HepG2 (cell line): ENCODE results near the gene ARHGAP30. TPM values are rescaled to one million over a fixed set of nuclear protein-coding genes. Genes with fewer than 3 reads are reported as not detected.
A peak's percentile ranks its signal among the peaks of the same experiment; 100 is the strongest.

Experiments used
- CREB1 ChIP-seq, 2 experiments: fragments of 450-650 bp in 1 of 2; IDR thresholded peaks; 2 replicates each; pipeline ENCODE4 v1.6.1; 2016 to 2017; ENCODE audit warnings: control low read depth in 1 of 2, mild to moderate bottlenecking in 1 of 2, missing compliant biosample characterization in 1 of 2, missing genetic modification characterization in 1 of 2
- GABPA ChIP-seq, 2 experiments: IDR thresholded peaks; 2 replicates each; pipeline ENCODE4 v1.6.1; 2011 to 2016; ENCODE audit warnings: low read depth in 2 of 2, low read length in 1 of 2, missing biosample characterization in 1 of 2, missing genetic modification characterization in 1 of 2
- NCOA5 ChIP-seq: sonication (generic); formaldehyde crosslinking; IDR thresholded peaks from 2 replicates; pipeline ENCODE4 v1.4.0; 2020; ENCODE audit warnings: missing genetic modification reagents
- POGZ ChIP-seq: sonication (generic); formaldehyde crosslinking; IDR thresholded peaks from 2 replicates; pipeline ENCODE4 v1.4.0; 2020; ENCODE audit warnings: mild to moderate bottlenecking, missing genetic modification reagents
- RARA ChIP-seq: IDR thresholded peaks from 2 replicates; pipeline ENCODE4 v1.6.1; 2016; ENCODE audit warnings: missing genetic modification reagents, missing compliant biosample characterization
- SALL2 ChIP-seq: sonication (generic); formaldehyde crosslinking; IDR thresholded peaks from 2 replicates; pipeline ENCODE4 v1.8.1; 2023; ENCODE audit warnings: mild to moderate bottlenecking, missing genetic modification reagents, inconsistent platforms
- SMYD3 ChIP-seq: sonication (generic); formaldehyde crosslinking; IDR thresholded peaks from 2 replicates; pipeline ENCODE4 v1.8.1; 2023; ENCODE audit warnings: mild to moderate bottlenecking, missing genetic modification reagents
- ZFP36L2 ChIP-seq: sonication (generic); formaldehyde crosslinking; IDR thresholded peaks from 2 replicates; pipeline ENCODE4 v1.4.0; 2020; ENCODE audit warnings: missing genetic modification reagents
- ZFX ChIP-seq: sonication (generic); formaldehyde crosslinking; IDR thresholded peaks from 2 replicates; pipeline ENCODE4 v1.4.0; 2020; ENCODE audit warnings: mild to moderate bottlenecking, low read depth, missing genetic modification reagents, moderate library complexity
- ZNF160 ChIP-seq: sonication (generic); formaldehyde crosslinking; IDR thresholded peaks from 2 replicates; pipeline ENCODE4 v1.8.0; 2022; ENCODE audit warnings: mild to moderate bottlenecking, inconsistent platforms, missing genetic modification reagents
- ZNF350 ChIP-seq: sonication (generic); formaldehyde crosslinking; IDR thresholded peaks from 2 replicates; pipeline ENCODE4 v1.4.0; 2020; ENCODE audit warnings: mild to moderate bottlenecking, low read depth, missing genetic modification reagents, borderline replicate concordance
- ZNF446 ChIP-seq: sonication (generic); formaldehyde crosslinking; IDR thresholded peaks from 2 replicates; pipeline ENCODE4 v1.5.0; 2020; ENCODE audit warnings: mild to moderate bottlenecking, missing genetic modification reagents
- ZNF552 ChIP-seq: sonication (generic); formaldehyde crosslinking; IDR thresholded peaks from 2 replicates; pipeline ENCODE4 v1.9.0; 2022; ENCODE audit warnings: missing genetic modification reagents, mild to moderate bottlenecking, borderline replicate concordance
- ZNF558 ChIP-seq: sonication (generic); formaldehyde crosslinking; IDR thresholded peaks from 2 replicates; pipeline ENCODE4 v1.9.0; 2022; ENCODE audit warnings: mild to moderate bottlenecking, missing genetic modification reagents, borderline replicate concordance
- ZSCAN12 ChIP-seq: sonication (generic); formaldehyde crosslinking; IDR thresholded peaks from 2 replicates; pipeline ENCODE4 v1.9.0; 2021; ENCODE audit warnings: mild to moderate bottlenecking, missing genetic modification reagents
- polyA plus RNA-seq, 8 experiments: library from polyadenylated mRNA; depleted of rRNA in 3 of 8; stranded (reverse) in 7 of 8; unstranded in 1 of 8; fragments of >200 nt; fragmentation: Illumina TruSeq in 4 of 8; extraction: Trizol in 4 of 8; gene quantifications; 2 replicates each; pipeline versions ENCODE4 v1.2.1 to v1.2.3, GENCODE V29; 2011 to 2016; ENCODE audit warnings: low read depth in 4 of 8, missing spikeins in 1 of 8, mixed read lengths in 1 of 8; ENCODE audit not compliant: insufficient read depth in 1 of 8
- total RNA-seq, 5 experiments: library from RNA; depleted of rRNA; stranded (reverse); fragments of >200 nt; fragmentation: Illumina TruSeq; extraction: Trizol; gene quantifications; 2 replicates each; pipeline ENCODE4 v1.2.3, GENCODE V29; 2016; ENCODE audit warnings: low read depth in 1 of 5
- TF ChIP-seq, protein P1 (sequence below): sonication (generic); formaldehyde crosslinking; IDR thresholded peaks from 2 replicates; pipeline ENCODE4 v1.5.0; 2020; ENCODE audit warnings: missing genetic modification reagents
- TF ChIP-seq, protein P2 (sequence below): IDR thresholded peaks from 2 replicates; pipeline ENCODE4 v1.6.1; 2016; ENCODE audit warnings: mild to moderate bottlenecking, missing biosample characterization, missing genetic modification reagents
- TF ChIP-seq, protein P3 (sequence below): sonication (generic); formaldehyde crosslinking; IDR thresholded peaks from 2 replicates; pipeline ENCODE4 v1.8.0; 2022; ENCODE audit warnings: missing genetic modification reagents, mild to moderate bottlenecking, borderline replicate concordance
- TF ChIP-seq, protein P4 (sequence below): sonication (generic); formaldehyde crosslinking; conservative IDR thresholded peaks from 2 replicates; pipeline ENCODE4 v1.4.0; 2020; ENCODE audit warnings: missing genetic modification reagents
- TF ChIP-seq, protein P5 (sequence below): sonication (generic); formaldehyde crosslinking; IDR thresholded peaks from 2 replicates; pipeline ENCODE4 v1.5.0; 2020; ENCODE audit warnings: missing genetic modification reagents, mild to moderate bottlenecking, borderline replicate concordance

ARHGAP30 gene
- total and polyA plus RNA-seq, 2 of the 13 experiments (the other 11 are each of a cell fraction or from before 2014, with no cell fraction given) = 0.13 to 0.20 TPM

DNA sequence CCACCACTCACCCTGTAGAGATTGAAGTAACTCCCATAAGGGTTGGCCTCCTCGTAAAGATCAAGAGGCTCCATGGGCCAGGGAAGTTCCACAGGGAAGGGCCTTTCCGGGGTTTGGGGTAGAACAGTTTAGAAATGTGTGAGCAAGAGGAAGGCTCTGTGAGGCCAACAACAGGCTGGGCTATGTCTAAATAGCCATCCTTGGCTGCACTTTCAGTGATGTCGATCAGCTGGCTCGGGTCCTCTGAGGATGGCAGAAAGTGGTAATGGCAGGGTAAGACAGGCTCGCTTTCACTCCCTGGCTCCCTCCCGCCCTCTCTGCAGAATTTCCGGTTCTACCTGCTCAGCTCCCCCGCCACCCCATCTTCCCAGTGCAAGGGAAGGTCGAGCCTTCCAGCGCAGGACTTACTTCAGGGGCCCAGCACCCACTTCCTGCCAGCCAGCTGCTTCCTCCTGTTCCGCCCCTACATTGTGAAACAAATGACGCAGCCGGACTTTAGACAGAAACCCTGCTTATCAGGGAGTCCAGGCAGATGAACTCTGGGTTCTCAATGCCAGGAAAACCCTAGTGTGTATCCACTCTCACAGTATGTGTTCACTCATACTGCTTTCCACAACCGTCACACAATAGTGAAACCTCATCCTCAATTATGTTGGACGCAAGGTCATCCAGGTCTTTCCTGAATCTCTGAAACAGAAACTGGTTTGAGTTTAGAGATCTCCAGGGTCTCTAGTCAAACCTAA is 56.0 kb downstream of the ARHGAP30 start (continued):
- TF ChIP-seq CREB1 (IDR thresholded peaks at IDR 0.05) (peak; percentile 75), CREB1 (CRISPR knock-in tag; IDR thresholded peaks at IDR 0.05) (peak; percentile 92), POGZ (CRISPR knock-in tag) (peak; percentile 83), SMYD3 (CRISPR knock-in tag) (peak; percentile 71; the same call in 1 of the 2 replicates), ZNF160 (CRISPR knock-in tag) (no peak), ZNF558 (CRISPR knock-in tag) (no peak), NCOA5 (CRISPR knock-in tag) (no peak), ZSCAN12 (CRISPR knock-in tag) (no peak), ZFP36L2 (CRISPR knock-in tag) (0 out of 2 replicates have a peak, but pooled peaks have one; percentile 21), ZNF552 (0 out of 2 replicates have a peak, but pooled peaks have one; percentile 24), SALL2 (no peak; the same call in 1 of the 2 replicates), ZNF350 (CRISPR knock-in tag) (peak; percentile 86), RARA (CRISPR knock-in tag) (peak; percentile 90), ZFX (CRISPR knock-in tag) (peak; percentile 69; the same call in 1 of the 2 replicates), ZNF446 (CRISPR knock-in tag) (0 out of 2 replicates have a peak, but pooled peaks have one; percentile 18), GABPA (IDR thresholded peaks at IDR 0.05; ENCODE audit: low read depth, low read length) (peak; percentile 73), GABPA (CRISPR knock-in tag; IDR thresholded peaks at IDR 0.05; ENCODE audit: low read depth) (peak; percentile 93)
- TF ChIP-seq, protein P1, sequence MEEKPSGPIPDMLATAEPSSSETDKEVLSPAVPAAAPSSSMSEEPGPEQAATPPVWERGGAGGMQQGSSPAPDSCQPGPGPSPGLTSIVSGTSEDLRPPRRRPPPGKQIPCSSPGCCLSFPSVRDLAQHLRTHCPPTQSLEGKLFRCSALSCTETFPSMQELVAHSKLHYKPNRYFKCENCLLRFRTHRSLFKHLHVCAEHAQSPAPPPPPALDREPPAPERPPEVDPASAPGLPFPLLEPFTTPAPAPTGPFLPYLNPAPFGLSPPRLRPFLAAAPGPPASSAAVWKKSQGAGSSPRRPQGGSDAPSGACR (CRISPR knock-in tag) = peak; percentile 92; the same call in 1 of the 2 replicates
- TF ChIP-seq, protein P2, sequence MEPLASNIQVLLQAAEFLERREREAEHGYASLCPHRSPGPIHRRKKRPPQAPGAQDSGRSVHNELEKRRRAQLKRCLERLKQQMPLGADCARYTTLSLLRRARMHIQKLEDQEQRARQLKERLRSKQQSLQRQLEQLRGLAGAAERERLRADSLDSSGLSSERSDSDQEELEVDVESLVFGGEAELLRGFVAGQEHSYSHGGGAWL (CRISPR knock-in tag) = 0 out of 2 replicates have a peak, but pooled peaks have one; percentile 54
- TF ChIP-seq, protein P3, sequence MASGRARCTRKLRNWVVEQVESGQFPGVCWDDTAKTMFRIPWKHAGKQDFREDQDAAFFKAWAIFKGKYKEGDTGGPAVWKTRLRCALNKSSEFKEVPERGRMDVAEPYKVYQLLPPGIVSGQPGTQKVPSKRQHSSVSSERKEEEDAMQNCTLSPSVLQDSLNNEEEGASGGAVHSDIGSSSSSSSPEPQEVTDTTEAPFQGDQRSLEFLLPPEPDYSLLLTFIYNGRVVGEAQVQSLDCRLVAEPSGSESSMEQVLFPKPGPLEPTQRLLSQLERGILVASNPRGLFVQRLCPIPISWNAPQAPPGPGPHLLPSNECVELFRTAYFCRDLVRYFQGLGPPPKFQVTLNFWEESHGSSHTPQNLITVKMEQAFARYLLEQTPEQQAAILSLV (CRISPR knock-in tag) = no peak
- TF ChIP-seq, protein P4, sequence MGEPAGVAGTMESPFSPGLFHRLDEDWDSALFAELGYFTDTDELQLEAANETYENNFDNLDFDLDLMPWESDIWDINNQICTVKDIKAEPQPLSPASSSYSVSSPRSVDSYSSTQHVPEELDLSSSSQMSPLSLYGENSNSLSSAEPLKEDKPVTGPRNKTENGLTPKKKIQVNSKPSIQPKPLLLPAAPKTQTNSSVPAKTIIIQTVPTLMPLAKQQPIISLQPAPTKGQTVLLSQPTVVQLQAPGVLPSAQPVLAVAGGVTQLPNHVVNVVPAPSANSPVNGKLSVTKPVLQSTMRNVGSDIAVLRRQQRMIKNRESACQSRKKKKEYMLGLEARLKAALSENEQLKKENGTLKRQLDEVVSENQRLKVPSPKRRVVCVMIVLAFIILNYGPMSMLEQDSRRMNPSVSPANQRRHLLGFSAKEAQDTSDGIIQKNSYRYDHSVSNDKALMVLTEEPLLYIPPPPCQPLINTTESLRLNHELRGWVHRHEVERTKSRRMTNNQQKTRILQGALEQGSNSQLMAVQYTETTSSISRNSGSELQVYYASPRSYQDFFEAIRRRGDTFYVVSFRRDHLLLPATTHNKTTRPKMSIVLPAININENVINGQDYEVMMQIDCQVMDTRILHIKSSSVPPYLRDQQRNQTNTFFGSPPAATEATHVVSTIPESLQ (CRISPR knock-in tag) = 0 out of 2 replicates have a peak, but pooled peaks have one; percentile 46
- TF ChIP-seq, protein P5, sequence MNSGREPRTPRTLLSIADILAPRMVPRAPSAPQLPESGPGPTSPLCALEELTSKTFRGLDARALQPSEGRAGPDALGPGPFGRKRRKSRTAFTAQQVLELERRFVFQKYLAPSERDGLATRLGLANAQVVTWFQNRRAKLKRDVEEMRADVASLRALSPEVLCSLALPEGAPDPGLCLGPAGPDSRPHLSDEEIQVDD (CRISPR knock-in tag) = 0 out of 2 replicates have a peak, but pooled peaks have one; percentile 71
